Astrocyte of the spinal cord (primary cell): ENCODE measurements around the gene IFNB1.

Experiments
- DNase-seq: peaks from one replicate; pipeline ENCODE4 v3.0.0; 2011; ENCODE audit warnings: low read depth, low spot score
- H3K4me3 ChIP-seq: 2 replicates; pipeline ENCODE4 v1.5.1; 2011; ENCODE audit warnings: low read depth, mild to moderate bottlenecking, low read length, moderate library complexity
- CTCF ChIP-seq: IDR thresholded peaks from 2 replicates; pipeline ENCODE4 v1.5.1; 2012; ENCODE audit warnings: low read depth, mild to moderate bottlenecking, low read length, inconsistent platforms
- in situ Hi-C: cut with HindIII; loops from 2 replicates; pipeline ENCODE4 v1.10.0; 2017; ENCODE audit warnings: low sequenced_read_pairs

IFNB1 gene

GRCh38 chr9:21077781-21078180 is at the start of gene IFNB1:
TSS of gene IFNB1 (minus strand) at chr9:21077942. CDS start at chr9:21077869, 73 bp downstream.
- no peak for TF ChIP-seq CTCF
- DNase-seq = no peak
- in situ Hi-C loops = no loop called here

GRCh38 chr9:21121595-21122251 is 44.0 kb upstream of the IFNB1 start:
- TF ChIP-seq CTCF = no peak
- in situ Hi-C loops = no loop called here
- no peak for DNase-seq
- no peak overlapping the region for H3K4me3 ChIP-seq

More at GRCh38 chr9:21077781-21078180, at the start of gene IFNB1:
- no peak within 1 kb of the TSS for H3K4me3 ChIP-seq

- no peak for DNase-seq
- TF ChIP-seq CTCF = no peak
- H3K4me3 ChIP-seq = no peak overlapping the region
- in situ Hi-C loops = no loop called here
Measured at GRCh38 chr9:21121079-21121478, 43.3 kb upstream of the IFNB1 start.

- in situ Hi-C loops = no loop called here
- no peak for TF ChIP-seq CTCF
- H3K4me3 ChIP-seq = no peak overlapping the region
- DNase-seq = no peak
Measured at GRCh38 chr9:21119093-21119770, 41.5 kb upstream of the IFNB1 start.

- no peak for TF ChIP-seq CTCF
- no peak overlapping the region for H3K4me3 ChIP-seq
- no peak for DNase-seq
- in situ Hi-C loops = no loop called here
Measured at GRCh38 chr9:21114311-21114710, 36.6 kb upstream of the IFNB1 start.

GRCh38 chr9:21110708-21111576 is 33.2 kb upstream of the IFNB1 start:
- peak; percentile 75 for DNase-seq
- in situ Hi-C loops = no loop called here
- TF ChIP-seq CTCF = peak; percentile 81

More at GRCh38 chr9:21110708-21111576, 33.2 kb upstream of the IFNB1 start:
- H3K4me3 ChIP-seq = no peak overlapping the region
